Measurements from ENCODE around the gene AGER. TPM values are rescaled to one million over a fixed set of nuclear protein-coding genes. Genes with fewer than 3 reads are reported as not detected.

AGER gene
- total and polyA plus RNA-seq, 9 of the 15 experiments (the other 6 are each of a cell fraction or from before 2014, with no cell fraction given), result 1.2 to 11.5 (median 4.1) TPM

DNA sequence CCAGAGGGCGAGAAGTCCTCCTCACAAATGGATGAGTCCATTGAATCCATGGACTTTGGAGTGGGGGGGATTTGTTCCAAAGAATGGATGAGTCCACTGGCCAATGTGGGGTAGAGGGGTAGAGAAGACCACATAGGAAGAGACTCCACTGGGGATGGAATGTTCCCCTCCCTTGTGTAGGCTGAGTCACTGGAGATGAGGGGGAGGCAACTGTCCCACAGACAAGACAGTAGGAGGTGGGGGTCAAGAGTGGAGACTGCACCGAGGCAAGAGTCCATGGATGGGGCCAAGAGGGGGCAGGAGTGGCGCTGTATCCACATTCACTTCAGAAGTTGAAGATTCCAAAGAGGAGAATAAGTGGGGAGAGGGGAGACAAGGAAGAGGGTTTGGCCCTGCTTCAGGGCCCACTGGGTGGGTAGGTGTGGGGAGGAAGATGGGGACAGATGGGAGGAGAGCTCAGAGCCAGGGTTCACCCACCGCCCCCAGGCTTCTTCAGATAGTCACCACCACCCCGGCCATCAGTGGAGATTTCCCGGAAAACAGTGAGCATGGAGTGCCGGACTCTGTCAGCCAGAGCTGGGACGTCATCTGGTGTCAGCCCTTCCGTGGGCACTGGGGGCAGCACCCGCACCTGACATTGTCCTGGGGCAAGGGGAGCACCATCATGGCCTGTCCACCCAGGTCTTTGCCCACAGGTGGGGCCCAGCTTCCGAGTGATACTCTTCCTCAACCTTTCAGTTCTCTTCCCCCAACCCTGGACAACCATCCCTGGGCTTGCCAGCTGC, 15.1 kb downstream of the AGER start (continued):
- TF ChIP-seq, protein P1, sequence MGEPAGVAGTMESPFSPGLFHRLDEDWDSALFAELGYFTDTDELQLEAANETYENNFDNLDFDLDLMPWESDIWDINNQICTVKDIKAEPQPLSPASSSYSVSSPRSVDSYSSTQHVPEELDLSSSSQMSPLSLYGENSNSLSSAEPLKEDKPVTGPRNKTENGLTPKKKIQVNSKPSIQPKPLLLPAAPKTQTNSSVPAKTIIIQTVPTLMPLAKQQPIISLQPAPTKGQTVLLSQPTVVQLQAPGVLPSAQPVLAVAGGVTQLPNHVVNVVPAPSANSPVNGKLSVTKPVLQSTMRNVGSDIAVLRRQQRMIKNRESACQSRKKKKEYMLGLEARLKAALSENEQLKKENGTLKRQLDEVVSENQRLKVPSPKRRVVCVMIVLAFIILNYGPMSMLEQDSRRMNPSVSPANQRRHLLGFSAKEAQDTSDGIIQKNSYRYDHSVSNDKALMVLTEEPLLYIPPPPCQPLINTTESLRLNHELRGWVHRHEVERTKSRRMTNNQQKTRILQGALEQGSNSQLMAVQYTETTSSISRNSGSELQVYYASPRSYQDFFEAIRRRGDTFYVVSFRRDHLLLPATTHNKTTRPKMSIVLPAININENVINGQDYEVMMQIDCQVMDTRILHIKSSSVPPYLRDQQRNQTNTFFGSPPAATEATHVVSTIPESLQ (CRISPR knock-in tag; IDR thresholded peaks at IDR 0.05), result no peak
- TF ChIP-seq SOX6 (IDR thresholded peaks at IDR 0.05) (peak; percentile 18; the same call in 1 of the 2 replicates), RBM15 (IDR thresholded peaks at IDR 0.05; ENCODE audit: insufficient read depth, low read length) (no peak), FOXK1 (CRISPR knock-in tag; IDR thresholded peaks at IDR 0.05; ENCODE audit: borderline replicate concordance) (no peak), NFE2 (IDR thresholded peaks at IDR 0.05; ENCODE audit: low read depth) (peak; percentile 82), ZBTB26 (CRISPR knock-in tag; IDR thresholded peaks at IDR 0.05) (peak; percentile 88), EGR1 (conservative IDR thresholded peaks at IDR 0.05) (peak; percentile 90), FOS (IDR thresholded peaks at IDR 0.05; ENCODE audit: extremely low read depth, insufficient read length) (peak; percentile 26), POLR2B (IDR thresholded peaks at IDR 0.05; ENCODE audit: low read depth, partially characterized antibody) (peak; percentile 22), POLR2G (IDR thresholded peaks at IDR 0.05; ENCODE audit: low read depth, low read length) (peak; percentile 69), E2F1 (CRISPR knock-in tag; IDR thresholded peaks at IDR 0.05) (no peak), FOXK2 (conservative IDR thresholded peaks at IDR 0.05 in 1 of 2, IDR thresholded peaks at IDR 0.05 in 1 of 2; ENCODE audit: low read depth in 2 of 2) (peak in 1 of 2 experiments; percentile 81; a peak in 2 of 4 replicates), PRMT5 (CRISPR knock-in tag; IDR thresholded peaks at IDR 0.05) (no peak), RREB1 (CRISPR knock-in tag; IDR thresholded peaks at IDR 0.05) (no peak), TSC22D4 (tag; IDR thresholded peaks at IDR 0.05) (no peak), ZNF174 (CRISPR knock-in tag; IDR thresholded peaks at IDR 0.05) (no peak)
